ENCODE measurements around the gene ESR1.
"Not testable (repeated sequence)": the region's sequence is repeated elsewhere in the genome, so short reads cannot be mapped to it uniquely, and the experiment has no call there.

The ESR1 gene

DNA sequence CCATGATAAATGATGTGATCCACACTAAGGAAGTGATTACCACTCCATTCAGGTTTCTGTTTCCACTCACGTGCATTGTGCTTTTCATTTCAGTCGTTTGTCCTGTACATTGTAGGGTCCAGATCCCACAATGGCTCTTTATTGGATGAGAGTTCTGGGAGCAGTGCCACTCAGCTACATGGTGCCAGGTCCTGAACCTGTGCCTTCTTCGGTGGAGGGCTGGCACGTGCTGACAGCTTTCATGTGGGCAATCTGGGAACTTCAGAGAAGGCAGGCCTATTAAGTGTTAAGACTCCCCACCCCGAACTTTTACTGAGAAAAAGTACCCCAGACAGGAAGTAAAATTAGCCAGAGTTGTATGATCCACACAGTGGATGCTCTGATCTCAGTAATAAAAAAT, 255.0 kb downstream of the ESR1 start:
- no peak for TF ChIP-seq CTCF (conservative IDR thresholded peaks at IDR 0.05; ENCODE audit: low read depth, low read length)
- H3K4me3 ChIP-seq (ENCODE audit: low read length), result no peak overlapping the region
- no peak for DNase-seq (ENCODE audit: low read depth)

GRCh38 chr6:152063170-152063921, 255.9 kb downstream of the ESR1 start:
- no peak overlapping the region for H3K4me3 ChIP-seq (ENCODE audit: low read length)
- no peak for DNase-seq (ENCODE audit: low read depth)
- TF ChIP-seq CTCF (conservative IDR thresholded peaks at IDR 0.05; ENCODE audit: low read depth, low read length), result no peak

DNA sequence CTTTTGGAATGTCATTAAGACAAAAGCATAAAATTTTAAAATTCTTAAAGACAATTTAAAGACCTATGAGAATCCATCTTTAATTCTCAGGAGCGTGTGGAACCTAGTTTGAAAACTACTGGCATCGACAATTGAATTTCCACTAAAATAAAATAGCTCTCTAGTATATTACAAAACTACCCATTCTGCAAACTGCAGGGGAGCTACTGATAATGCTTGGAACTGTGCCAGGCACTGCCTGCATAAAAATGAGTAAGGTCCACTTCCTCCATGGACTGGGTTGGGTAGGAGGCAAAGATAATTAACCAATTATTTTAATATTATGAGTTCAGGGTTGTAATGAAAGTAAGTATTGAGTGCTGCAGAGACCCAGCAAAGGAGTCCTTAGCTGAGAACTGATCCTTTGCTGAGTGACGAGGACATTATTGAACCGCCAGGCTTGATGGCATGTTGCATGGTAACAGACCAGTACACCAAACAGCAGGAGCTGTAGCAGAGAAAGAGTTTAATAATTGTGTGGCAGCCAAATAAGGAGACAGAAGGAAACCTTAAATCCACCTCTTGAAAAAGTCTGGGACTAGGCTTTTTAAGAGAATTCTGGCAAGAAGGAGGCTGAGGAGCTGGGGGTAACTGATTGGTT, 261.3 kb downstream of the ESR1 start:
- no peak for TF ChIP-seq CTCF (conservative IDR thresholded peaks at IDR 0.05; ENCODE audit: low read depth, low read length)

DNA sequence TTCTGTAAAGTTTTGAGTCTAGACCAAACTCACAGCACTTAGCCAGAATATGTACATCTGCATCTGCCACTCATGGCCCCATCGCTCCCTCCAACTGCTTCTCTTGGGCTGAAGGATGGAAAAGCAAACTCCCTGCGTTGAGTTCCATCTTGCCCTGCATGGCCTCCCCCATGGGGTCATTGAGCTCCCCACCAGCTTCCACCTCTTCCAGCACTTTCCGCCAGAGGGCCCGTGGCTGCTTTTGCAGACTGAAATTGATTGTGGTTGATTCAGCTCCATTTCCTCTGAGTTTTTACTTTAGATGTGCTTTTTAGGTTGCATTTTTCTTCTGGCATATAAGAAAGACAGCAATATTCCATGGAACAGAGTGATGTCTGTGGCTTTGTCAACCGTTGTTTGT, 263.1 kb downstream of the ESR1 start:
- no peak for TF ChIP-seq CTCF (conservative IDR thresholded peaks at IDR 0.05; ENCODE audit: low read depth, low read length)
- no peak overlapping the region for H3K4me3 ChIP-seq (ENCODE audit: low read length)
- no peak for DNase-seq (ENCODE audit: low read depth)

More for the DNA sequence above, 261.3 kb downstream of the ESR1 start:
- H3K4me3 ChIP-seq (ENCODE audit: low read length), result no peak overlapping the region
- no peak for DNase-seq (ENCODE audit: low read depth)

DNA sequence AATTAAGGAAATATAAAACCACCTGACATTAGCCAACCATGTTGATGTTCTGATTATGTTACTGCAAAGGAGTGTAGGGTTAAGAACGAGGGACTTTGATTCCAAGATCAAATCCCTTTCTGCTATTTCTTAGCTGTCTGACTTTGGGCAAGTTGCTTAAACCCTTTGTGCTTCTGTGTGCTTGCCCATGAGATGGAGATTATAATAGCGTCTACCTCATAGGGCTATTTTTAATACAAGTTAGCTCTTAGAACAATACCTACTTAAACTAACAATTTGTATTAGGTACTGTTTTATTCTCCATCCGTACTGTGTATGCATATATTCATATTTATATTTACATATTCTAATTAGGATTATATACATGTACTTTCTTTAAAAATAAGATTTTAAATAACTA, 263.8 kb downstream of the ESR1 start:
- no peak overlapping the region for H3K4me3 ChIP-seq (ENCODE audit: low read length)
- TF ChIP-seq CTCF (conservative IDR thresholded peaks at IDR 0.05; ENCODE audit: low read depth, low read length), result no peak
- DNase-seq (ENCODE audit: low read depth), result no peak

- no peak overlapping the region for H3K4me3 ChIP-seq (ENCODE audit: low read length)
- DNase-seq (ENCODE audit: low read depth), result no peak
- TF ChIP-seq CTCF (conservative IDR thresholded peaks at IDR 0.05; ENCODE audit: low read depth, low read length), result no peak
Measured at GRCh38 chr6:152071843-152072242, 264.4 kb downstream of the ESR1 start.

GRCh38 chr6:152076242-152076641, 268.8 kb downstream of the ESR1 start:
- not testable (repeated sequence) for H3K4me3 ChIP-seq (ENCODE audit: low read length); DNase-seq (ENCODE audit: low read depth)
